K562 (cell line): Measurements from ENCODE around the gene KLKB1. TPM values are rescaled to one million over a fixed set of nuclear protein-coding genes. Genes with fewer than 3 reads are reported as not detected.

Experiments
- ATAC-seq: fragments of 200-7000 bp; cut with Tn5 transposase; 3 replicates; pipeline ENCODE4 v1.9.1; 2020; ENCODE audit warnings: moderate library complexity
- BruUV-seq: library from RNA; stranded (reverse); fragments of 400-500 nt; replicated peaks from 2 replicates; lab custom pipeline; 2021; lab: Mats Ljungman, UMichigan
- CTCF ChIA-PET: fragments of 300-600 bp; formaldehyde crosslinking; extraction: SDS; loops from one replicate; lab custom pipeline; 2021; ENCODE audit warnings: low intra/inter-chr PET ratio; lab: Yijun Ruan, JAX
- POLR2A ChIA-PET: fragments of 300-600, 350-650 bp; sonication (Branson Sonifier 250); formaldehyde crosslinking; extraction: SDS; loops from one replicate; lab custom pipeline; 2021; ENCODE audit warnings: antibody characterized with exemption, inconsistent platforms; lab: Yijun Ruan, JAX
- DNase-seq, 4 experiments: peaks; one replicate each; pipeline versions ENCODE4 v3.0.0 to v3.0.0-alpha.2; 2011 to 2018; ENCODE audit warnings: low spot score in 3 of 4, mixed read lengths in 3 of 4; ENCODE audit errors: extremely low read depth in 1 of 4
- FAIRE-seq: peaks from 2 replicates; lab custom pipeline; 2011; peaks lifted over from hg19 to GRCh38; lab: Jason Lieb, UNC
- H2AFZ ChIP-seq: 2 replicates; pipeline ENCODE4 v1.6.0; 2011; ENCODE audit warnings: low read depth, low read length, control low read depth, inconsistent platforms
- H3K27ac ChIP-seq: fragments of 200-600 bp; 3 replicates; pipeline ENCODE4 v1.8.0; 2011; ENCODE audit warnings: low read depth, mild to moderate bottlenecking, control low read depth, inconsistent platforms, low read length, moderate library complexity, mixed read lengths; ENCODE audit errors: extremely low read depth
- H3K27me3 ChIP-seq, 2 experiments: fragments of 300-600 bp in 1 of 2; 2 replicates in 1 of 2; 3 replicates in 1 of 2; pipeline versions ENCODE4 v1.6.0 to v1.8.0; 2011; ENCODE audit warnings: inconsistent platforms in 2 of 2, low read length in 2 of 2, mild to moderate bottlenecking in 1 of 2, mixed read lengths in 1 of 2, moderate library complexity in 1 of 2; ENCODE audit not compliant: control insufficient read depth in 2 of 2, insufficient read depth in 2 of 2
- H3K36me3 ChIP-seq: fragments of 300-600 bp; 3 replicates; pipeline ENCODE4 v1.8.0; 2011; ENCODE audit warnings: mild to moderate bottlenecking, low read length, inconsistent platforms; ENCODE audit not compliant: control insufficient read depth, insufficient read depth
- H3K4me1 ChIP-seq, 2 experiments: fragments of 200-600 bp in 1 of 2; replicated peaks in 1 of 2; 2 replicates in 1 of 2; 3 replicates in 1 of 2; pipeline versions ENCODE4 v1.5.1 to v1.8.0; 2011; ENCODE audit warnings: inconsistent platforms in 2 of 2, low read length in 2 of 2, mild to moderate bottlenecking in 1 of 2, mixed read lengths in 1 of 2, moderate library complexity in 1 of 2; ENCODE audit not compliant: control insufficient read depth in 2 of 2, insufficient read depth in 2 of 2
- H3K4me2 ChIP-seq: 2 replicates; pipeline ENCODE4 v1.6.1; 2011; ENCODE audit warnings: low read length, control low read depth, inconsistent platforms, mixed read lengths; ENCODE audit not compliant: insufficient read depth
- H3K4me3 ChIP-seq: fragments of 200-600 bp; sonication (generic), shearing (Covaris generic); 2 replicates; pipeline ENCODE4 v1.5.1; 2016; ENCODE audit warnings: control low read depth, inconsistent platforms
- H3K79me2 ChIP-seq: fragments of 200-600 bp; 3 replicates; pipeline ENCODE4 v1.8.0; 2011; ENCODE audit warnings: low read length, inconsistent platforms; ENCODE audit not compliant: control insufficient read depth, insufficient read depth
- H3K9ac ChIP-seq, 2 experiments: 2 replicates each; pipeline versions ENCODE4 v1.6.0 to v1.6.1; 2011; ENCODE audit warnings: low read depth in 2 of 2, low read length in 2 of 2, control low read depth in 1 of 2, inconsistent platforms in 1 of 2, mild to moderate bottlenecking in 1 of 2, mixed read lengths in 1 of 2; ENCODE audit not compliant: insufficient read depth in 1 of 2
- H3K9me1 ChIP-seq: one replicate; pipeline ENCODE4 v1.6.0; 2011; ENCODE audit warnings: inconsistent platforms, mild to moderate bottlenecking, low read length, moderate library complexity; ENCODE audit not compliant: control insufficient read depth, insufficient read depth
- H3K9me3 ChIP-seq: replicated peaks from 2 replicates; pipeline ENCODE4 v1.5.1; 2011; ENCODE audit warnings: low read depth, low read length, inconsistent platforms; ENCODE audit not compliant: control insufficient read depth, insufficient read depth
- H4K20me1 ChIP-seq: replicated peaks from 2 replicates; pipeline ENCODE4 v1.6.1; 2011; ENCODE audit warnings: low read length, inconsistent platforms, mixed read lengths; ENCODE audit not compliant: control insufficient read depth, insufficient read depth
- ILK ChIP-seq: fragments of 450-650 bp; IDR thresholded peaks from 2 replicates; pipeline ENCODE4 v1.6.1; 2016; ENCODE audit warnings: missing genetic modification characterization, low read depth, mild to moderate bottlenecking, missing compliant biosample characterization, moderate library complexity, borderline replicate concordance
- NCOA4 ChIP-seq: fragments of 450-650 bp; IDR thresholded peaks from 2 replicates; pipeline ENCODE4 v1.6.1; 2018; ENCODE audit warnings: mild to moderate bottlenecking; ENCODE audit not compliant: partially characterized antibody
- PCBP2 ChIP-seq: fragments of 200-400 bp; formaldehyde crosslinking; IDR thresholded peaks from 2 replicates; pipeline ENCODE4 v1.6.1; 2018; ENCODE audit warnings: low read length, low read depth, mild to moderate bottlenecking, moderate library complexity; ENCODE audit not compliant: poor library complexity, severe bottlenecking
- THRAP3 ChIP-seq: fragments of 450-650 bp; IDR thresholded peaks from 2 replicates; pipeline ENCODE4 v1.6.1; 2016; ENCODE audit warnings: mild to moderate bottlenecking, inconsistent platforms, borderline replicate concordance
- WGBS: fragments of 100-300 bp; shearing (Covaris generic); methylation state at CpG from one replicate; pipeline ENCODE4 v1.1.6; 2016; ENCODE audit warnings: low coverage, mixed read lengths; ENCODE audit not compliant: insufficient coverage; ENCODE audit errors: missing lambda C conversion rate; 5-methylcytosine and 5-hydroxymethylcytosine counted together
- in situ Hi-C: fragments of 300-500 bp; cut with MboI; formaldehyde crosslinking; loops from 4 replicates; pipeline ENCODE4 v1.15.0; 2018; ENCODE audit warnings: inconsistent platforms, mixed read lengths
- intact Hi-C: fragments of 100-400 bp; cut with micrococcal nuclease; formaldehyde crosslinking; loops from 2 replicates; pipeline ENCODE4 v1.14.2; 2022
- polyA plus RNA-seq, 8 experiments: library from polyadenylated mRNA; depleted of rRNA in 4 of 8; stranded (reverse) in 5 of 8; unstranded in 3 of 8; fragments of >200 nt; fragmentation: Nextera tagmentation in 2 of 8; fragmentation: Illumina TruSeq in 1 of 8; extraction: Ambion mirVana in 2 of 8; extraction: Trizol in 1 of 8; gene quantifications; 2 replicates each; pipeline versions ENCODE4 v1.2.1 to v1.2.3, GENCODE V29; 2011 to 2014; ENCODE audit warnings: inconsistent platforms in 1 of 8, missing spikeins in 1 of 8
- total RNA-seq, 7 experiments: library from RNA; depleted of rRNA in 6 of 7; stranded (reverse); fragments of >200 nt in 6 of 7; fragmentation: Illumina TruSeq in 2 of 7; extraction: Trizol in 2 of 7; gene quantifications; 2 replicates each; pipeline versions ENCODE4 v1.2.1 to v1.2.3, GENCODE V29; 2011 to 2021; ENCODE audit warnings: low replicate concordance in 1 of 7
- TF ChIP-seq, protein P1 (sequence below): IDR thresholded peaks from 2 replicates; pipeline ENCODE4 v1.6.1; 2011; ENCODE audit warnings: borderline replicate concordance, low read depth, mild to moderate bottlenecking, moderate library complexity, low read length; ENCODE audit not compliant: insufficient read depth, poor library complexity, severe bottlenecking
- TF ChIP-seq, protein P2 (sequence below): fragments of 200-600 bp; sonication (generic); IDR thresholded peaks from one replicate; pipeline ENCODE4 v1.6.1; 2012; ENCODE audit warnings: mild to moderate bottlenecking, low read depth, low read length, inconsistent platforms
- TF ChIP-seq, protein P3 (sequence below): sonication (generic); formaldehyde crosslinking; IDR thresholded peaks from 2 replicates; pipeline ENCODE4 v1.8.0; 2022; ENCODE audit warnings: missing genetic modification reagents, mild to moderate bottlenecking, moderate library complexity, borderline replicate concordance

The KLKB1 gene
- total and polyA plus RNA-seq, 9 of the 15 experiments (the other 6 are each of a cell fraction or from before 2014, with no cell fraction given): 0.27 TPM; not detected in 8

DNA sequence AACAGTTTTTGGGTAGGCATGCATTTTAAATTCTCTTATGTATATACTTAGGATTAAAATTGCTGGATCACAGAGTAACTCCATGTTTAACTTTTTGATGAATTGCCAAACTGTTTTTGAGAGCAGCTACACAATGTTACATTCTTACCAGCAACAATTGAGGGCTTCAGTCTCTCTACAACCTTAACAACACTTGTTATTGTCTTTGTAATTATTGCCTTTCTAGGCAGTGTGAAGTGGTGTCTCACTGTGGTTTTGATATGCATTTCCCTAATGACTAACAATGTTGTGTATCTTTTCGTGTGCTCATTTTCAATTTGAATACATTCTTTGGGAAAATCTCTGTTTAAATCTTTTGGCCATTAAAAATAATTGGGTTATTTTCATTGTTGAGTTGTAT is 21.3 kb downstream of the KLKB1 start:
- intact Hi-C loops: no loop called here
- ATAC-seq: no peak
- Histone ChIP-seq H3K9me3 (no peaks in the 10 kb centered on the region), H2AFZ (no peak overlapping the region), H3K9ac (no peak overlapping the region), H3K36me3 (no peaks in the 10 kb centered on the region), H3K79me2 (no peaks in the 10 kb centered on the region), H4K20me1 (no peaks in the 10 kb centered on the region), H3K27me3 (peaks cover 0 to 9% of the 10 kb centered on the region in 2 experiments; a peak in 3 of 5 replicates), H3K4me3 (no peak overlapping the region), H3K27ac (no peak overlapping the region), H3K4me2 (no peak overlapping the region), H3K9me1 (no peaks in the 10 kb centered on the region), H3K4me1 (no peaks in the 10 kb centered on the region)
- 0% methylated on average over 1 of the region's 1 CpG for WGBS
- DNase-seq: no peak
- in situ Hi-C loops: no loop called here
- BruUV-seq: no TSS peak
- no peak for FAIRE-seq
- CTCF ChIA-PET: no interaction called here
- POLR2A ChIA-PET: no interaction called here
- TF ChIP-seq, protein P1, sequence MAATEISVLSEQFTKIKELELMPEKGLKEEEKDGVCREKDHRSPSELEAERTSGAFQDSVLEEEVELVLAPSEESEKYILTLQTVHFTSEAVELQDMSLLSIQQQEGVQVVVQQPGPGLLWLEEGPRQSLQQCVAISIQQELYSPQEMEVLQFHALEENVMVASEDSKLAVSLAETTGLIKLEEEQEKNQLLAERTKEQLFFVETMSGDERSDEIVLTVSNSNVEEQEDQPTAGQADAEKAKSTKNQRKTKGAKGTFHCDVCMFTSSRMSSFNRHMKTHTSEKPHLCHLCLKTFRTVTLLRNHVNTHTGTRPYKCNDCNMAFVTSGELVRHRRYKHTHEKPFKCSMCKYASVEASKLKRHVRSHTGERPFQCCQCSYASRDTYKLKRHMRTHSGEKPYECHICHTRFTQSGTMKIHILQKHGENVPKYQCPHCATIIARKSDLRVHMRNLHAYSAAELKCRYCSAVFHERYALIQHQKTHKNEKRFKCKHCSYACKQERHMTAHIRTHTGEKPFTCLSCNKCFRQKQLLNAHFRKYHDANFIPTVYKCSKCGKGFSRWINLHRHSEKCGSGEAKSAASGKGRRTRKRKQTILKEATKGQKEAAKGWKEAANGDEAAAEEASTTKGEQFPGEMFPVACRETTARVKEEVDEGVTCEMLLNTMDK: no peak
- TF ChIP-seq NCOA4: no peak
- no peak for TF ChIP-seq THRAP3
- TF ChIP-seq ILK: no peak
- TF ChIP-seq, protein P2, sequence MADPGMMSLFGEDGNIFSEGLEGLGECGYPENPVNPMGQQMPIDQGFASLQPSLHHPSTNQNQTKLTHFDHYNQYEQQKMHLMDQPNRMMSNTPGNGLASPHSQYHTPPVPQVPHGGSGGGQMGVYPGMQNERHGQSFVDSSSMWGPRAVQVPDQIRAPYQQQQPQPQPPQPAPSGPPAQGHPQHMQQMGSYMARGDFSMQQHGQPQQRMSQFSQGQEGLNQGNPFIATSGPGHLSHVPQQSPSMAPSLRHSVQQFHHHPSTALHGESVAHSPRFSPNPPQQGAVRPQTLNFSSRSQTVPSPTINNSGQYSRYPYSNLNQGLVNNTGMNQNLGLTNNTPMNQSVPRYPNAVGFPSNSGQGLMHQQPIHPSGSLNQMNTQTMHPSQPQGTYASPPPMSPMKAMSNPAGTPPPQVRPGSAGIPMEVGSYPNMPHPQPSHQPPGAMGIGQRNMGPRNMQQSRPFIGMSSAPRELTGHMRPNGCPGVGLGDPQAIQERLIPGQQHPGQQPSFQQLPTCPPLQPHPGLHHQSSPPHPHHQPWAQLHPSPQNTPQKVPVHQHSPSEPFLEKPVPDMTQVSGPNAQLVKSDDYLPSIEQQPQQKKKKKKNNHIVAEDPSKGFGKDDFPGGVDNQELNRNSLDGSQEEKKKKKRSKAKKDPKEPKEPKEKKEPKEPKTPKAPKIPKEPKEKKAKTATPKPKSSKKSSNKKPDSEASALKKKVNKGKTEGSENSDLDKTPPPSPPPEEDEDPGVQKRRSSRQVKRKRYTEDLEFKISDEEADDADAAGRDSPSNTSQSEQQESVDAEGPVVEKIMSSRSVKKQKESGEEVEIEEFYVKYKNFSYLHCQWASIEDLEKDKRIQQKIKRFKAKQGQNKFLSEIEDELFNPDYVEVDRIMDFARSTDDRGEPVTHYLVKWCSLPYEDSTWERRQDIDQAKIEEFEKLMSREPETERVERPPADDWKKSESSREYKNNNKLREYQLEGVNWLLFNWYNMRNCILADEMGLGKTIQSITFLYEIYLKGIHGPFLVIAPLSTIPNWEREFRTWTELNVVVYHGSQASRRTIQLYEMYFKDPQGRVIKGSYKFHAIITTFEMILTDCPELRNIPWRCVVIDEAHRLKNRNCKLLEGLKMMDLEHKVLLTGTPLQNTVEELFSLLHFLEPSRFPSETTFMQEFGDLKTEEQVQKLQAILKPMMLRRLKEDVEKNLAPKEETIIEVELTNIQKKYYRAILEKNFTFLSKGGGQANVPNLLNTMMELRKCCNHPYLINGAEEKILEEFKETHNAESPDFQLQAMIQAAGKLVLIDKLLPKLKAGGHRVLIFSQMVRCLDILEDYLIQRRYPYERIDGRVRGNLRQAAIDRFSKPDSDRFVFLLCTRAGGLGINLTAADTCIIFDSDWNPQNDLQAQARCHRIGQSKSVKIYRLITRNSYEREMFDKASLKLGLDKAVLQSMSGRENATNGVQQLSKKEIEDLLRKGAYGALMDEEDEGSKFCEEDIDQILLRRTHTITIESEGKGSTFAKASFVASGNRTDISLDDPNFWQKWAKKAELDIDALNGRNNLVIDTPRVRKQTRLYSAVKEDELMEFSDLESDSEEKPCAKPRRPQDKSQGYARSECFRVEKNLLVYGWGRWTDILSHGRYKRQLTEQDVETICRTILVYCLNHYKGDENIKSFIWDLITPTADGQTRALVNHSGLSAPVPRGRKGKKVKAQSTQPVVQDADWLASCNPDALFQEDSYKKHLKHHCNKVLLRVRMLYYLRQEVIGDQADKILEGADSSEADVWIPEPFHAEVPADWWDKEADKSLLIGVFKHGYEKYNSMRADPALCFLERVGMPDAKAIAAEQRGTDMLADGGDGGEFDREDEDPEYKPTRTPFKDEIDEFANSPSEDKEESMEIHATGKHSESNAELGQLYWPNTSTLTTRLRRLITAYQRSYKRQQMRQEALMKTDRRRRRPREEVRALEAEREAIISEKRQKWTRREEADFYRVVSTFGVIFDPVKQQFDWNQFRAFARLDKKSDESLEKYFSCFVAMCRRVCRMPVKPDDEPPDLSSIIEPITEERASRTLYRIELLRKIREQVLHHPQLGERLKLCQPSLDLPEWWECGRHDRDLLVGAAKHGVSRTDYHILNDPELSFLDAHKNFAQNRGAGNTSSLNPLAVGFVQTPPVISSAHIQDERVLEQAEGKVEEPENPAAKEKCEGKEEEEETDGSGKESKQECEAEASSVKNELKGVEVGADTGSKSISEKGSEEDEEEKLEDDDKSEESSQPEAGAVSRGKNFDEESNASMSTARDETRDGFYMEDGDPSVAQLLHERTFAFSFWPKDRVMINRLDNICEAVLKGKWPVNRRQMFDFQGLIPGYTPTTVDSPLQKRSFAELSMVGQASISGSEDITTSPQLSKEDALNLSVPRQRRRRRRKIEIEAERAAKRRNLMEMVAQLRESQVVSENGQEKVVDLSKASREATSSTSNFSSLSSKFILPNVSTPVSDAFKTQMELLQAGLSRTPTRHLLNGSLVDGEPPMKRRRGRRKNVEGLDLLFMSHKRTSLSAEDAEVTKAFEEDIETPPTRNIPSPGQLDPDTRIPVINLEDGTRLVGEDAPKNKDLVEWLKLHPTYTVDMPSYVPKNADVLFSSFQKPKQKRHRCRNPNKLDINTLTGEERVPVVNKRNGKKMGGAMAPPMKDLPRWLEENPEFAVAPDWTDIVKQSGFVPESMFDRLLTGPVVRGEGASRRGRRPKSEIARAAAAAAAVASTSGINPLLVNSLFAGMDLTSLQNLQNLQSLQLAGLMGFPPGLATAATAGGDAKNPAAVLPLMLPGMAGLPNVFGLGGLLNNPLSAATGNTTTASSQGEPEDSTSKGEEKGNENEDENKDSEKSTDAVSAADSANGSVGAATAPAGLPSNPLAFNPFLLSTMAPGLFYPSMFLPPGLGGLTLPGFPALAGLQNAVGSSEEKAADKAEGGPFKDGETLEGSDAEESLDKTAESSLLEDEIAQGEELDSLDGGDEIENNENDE: no peak
- TF ChIP-seq, protein P3, sequence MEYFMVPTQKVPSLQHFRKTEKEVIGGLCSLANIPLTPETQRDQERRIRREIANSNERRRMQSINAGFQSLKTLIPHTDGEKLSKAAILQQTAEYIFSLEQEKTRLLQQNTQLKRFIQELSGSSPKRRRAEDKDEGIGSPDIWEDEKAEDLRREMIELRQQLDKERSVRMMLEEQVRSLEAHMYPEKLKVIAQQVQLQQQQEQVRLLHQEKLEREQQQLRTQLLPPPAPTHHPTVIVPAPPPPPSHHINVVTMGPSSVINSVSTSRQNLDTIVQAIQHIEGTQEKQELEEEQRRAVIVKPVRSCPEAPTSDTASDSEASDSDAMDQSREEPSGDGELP (CRISPR knock-in tag): no peak
- TF ChIP-seq PCBP2: no peak
